ENCODE results near the gene ASPA.

The ASPA gene

DNA sequence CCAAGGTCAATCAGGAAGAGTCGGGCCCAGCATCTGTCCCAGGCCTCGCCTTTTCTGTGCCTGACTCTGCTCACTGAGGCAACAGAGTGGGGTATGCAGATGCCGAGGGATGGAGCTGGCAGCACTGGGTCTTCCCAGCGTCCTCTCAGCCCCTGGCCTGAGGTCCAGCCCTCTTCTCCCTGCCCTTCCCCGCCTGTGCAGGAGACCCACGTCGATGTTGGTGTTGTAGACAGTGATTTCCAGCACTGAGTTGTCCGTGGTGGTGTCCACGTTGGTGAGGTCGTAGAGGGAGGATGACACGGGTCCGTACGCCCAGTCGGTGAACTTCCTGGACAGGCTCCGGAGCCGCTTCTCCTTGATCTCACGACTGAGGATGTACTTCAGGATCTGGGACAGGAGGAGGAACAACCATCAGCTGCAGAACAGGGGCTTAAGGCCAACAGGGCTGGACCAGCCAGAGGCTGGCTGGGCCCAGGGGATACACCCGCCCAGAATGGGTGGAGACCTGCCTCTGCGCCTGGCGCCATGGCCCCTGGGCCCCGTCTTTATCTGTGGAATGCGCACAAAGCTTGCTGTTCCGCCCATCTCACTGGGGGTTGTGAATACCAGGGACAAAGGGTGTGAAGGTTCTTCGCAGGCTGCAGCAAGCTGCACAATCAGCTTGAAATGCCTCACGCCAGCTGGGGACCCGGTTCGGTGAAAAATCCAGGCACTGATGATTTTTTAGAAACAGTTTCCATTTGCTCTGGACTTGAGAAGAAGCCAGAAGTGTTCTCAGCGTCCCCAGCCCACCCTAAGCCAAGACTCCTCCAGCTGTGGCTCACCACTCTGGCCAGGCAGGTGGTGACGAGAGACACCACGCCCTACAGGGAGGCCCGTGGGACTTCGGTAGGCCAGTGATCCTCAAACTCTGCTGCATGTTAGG is 54.3 kb downstream of the ASPA start:
- Histone ChIP-seq H3K4me2 (ENCODE audit: low read length) (no peak overlapping the region), H3K36me3 (ENCODE audit: control insufficient read depth, low read length) (no peaks in the 10 kb centered on the region), H3K27me3 (ENCODE audit: control insufficient read depth, low read length) (no peaks in the 10 kb centered on the region), H4K20me1 (ENCODE audit: control insufficient read depth, insufficient read depth, low read depth, low read length) (no peaks in the 10 kb centered on the region), H3K79me2 (ENCODE audit: control insufficient read depth, low read length) (no peaks in the 10 kb centered on the region), H3K4me3 (ENCODE audit: low read length) (no peak overlapping the region), H3K27ac (ENCODE audit: low read depth, low read length) (no peak overlapping the region), H3F3A (ENCODE audit: control insufficient read depth, insufficient read depth) (no peaks in the 10 kb centered on the region; the same call in 1 of the 2 replicates), H3K9me2 (replicated peaks; ENCODE audit: control insufficient read depth, low read length) (no peaks in the 10 kb centered on the region), H3K9me3 (ENCODE audit: control insufficient read depth, insufficient read depth, low read length) (no peaks in the 10 kb centered on the region), H3K4me1 (ENCODE audit: control insufficient read depth, low read length) (0 out of 2 replicates have a peak, but pooled peaks cover 5% of the 10 kb centered on the region)
- no peak for TF ChIP-seq EZH2phosphoT487 (IDR thresholded peaks at IDR 0.05; ENCODE audit: borderline replicate concordance, low read length)
- TF ChIP-seq, protein P1, sequence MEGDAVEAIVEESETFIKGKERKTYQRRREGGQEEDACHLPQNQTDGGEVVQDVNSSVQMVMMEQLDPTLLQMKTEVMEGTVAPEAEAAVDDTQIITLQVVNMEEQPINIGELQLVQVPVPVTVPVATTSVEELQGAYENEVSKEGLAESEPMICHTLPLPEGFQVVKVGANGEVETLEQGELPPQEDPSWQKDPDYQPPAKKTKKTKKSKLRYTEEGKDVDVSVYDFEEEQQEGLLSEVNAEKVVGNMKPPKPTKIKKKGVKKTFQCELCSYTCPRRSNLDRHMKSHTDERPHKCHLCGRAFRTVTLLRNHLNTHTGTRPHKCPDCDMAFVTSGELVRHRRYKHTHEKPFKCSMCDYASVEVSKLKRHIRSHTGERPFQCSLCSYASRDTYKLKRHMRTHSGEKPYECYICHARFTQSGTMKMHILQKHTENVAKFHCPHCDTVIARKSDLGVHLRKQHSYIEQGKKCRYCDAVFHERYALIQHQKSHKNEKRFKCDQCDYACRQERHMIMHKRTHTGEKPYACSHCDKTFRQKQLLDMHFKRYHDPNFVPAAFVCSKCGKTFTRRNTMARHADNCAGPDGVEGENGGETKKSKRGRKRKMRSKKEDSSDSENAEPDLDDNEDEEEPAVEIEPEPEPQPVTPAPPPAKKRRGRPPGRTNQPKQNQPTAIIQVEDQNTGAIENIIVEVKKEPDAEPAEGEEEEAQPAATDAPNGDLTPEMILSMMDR (IDR thresholded peaks at IDR 0.05; ENCODE audit: low read depth, low read length, poor library complexity, severe bottlenecking): no peak

DNA sequence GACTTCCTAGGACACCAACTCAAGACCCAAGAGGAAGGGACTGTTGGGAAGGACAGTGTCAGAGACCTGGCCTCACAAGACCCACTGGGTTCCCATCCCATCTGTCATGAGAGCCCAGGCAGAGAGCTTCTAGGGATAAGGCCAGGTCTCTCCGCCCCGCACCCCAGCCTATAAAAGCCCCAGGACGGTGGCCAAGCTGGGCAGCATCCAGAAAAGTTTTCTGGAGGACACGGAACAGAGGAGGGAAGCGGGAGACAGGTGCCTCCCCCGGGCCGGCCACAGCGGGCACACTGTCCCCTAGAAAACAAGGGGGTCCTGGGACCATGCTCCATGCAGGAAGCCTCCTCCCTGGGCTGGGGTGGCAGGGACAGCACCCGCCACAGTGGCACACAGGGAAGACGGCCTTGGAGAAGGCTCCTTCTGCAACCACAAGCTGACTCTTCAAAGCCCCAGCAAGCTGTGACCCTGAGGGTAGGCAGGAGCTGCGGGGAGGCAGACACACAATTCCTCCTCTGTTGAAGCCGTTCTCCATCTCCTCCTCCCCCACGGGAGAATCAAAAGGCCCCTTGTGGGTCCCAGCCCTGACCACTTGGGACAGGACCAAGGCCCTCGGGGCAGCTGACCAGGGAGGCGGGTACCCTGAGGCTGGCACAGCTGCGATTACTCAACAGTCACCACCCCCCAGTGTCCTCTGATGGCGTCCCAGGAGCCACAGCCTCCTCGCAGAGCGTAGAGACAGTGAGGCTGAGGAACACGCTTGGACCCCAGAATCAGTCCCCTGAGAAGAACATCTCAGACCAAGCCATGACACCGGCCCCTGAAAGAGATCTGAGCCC is 55.7 kb downstream of the ASPA start:
- TF ChIP-seq, protein P1 (IDR thresholded peaks at IDR 0.05; ENCODE audit: low read depth, low read length, poor library complexity, severe bottlenecking): no peak
- TF ChIP-seq EZH2phosphoT487 (IDR thresholded peaks at IDR 0.05; ENCODE audit: borderline replicate concordance, low read length): no peak
- no peaks in the 10 kb centered on the region for H3K9me3 ChIP-seq (ENCODE audit: control insufficient read depth, insufficient read depth, low read length)
- H3K79me2 ChIP-seq (ENCODE audit: control insufficient read depth, low read length): no peaks in the 10 kb centered on the region
- 0 out of 2 replicates have a peak, but pooled peaks cover 5% of the 10 kb centered on the region for H3K4me1 ChIP-seq (ENCODE audit: control insufficient read depth, low read length)
- no peaks in the 10 kb centered on the region for H3K27me3 ChIP-seq (ENCODE audit: control insufficient read depth, low read length)
- no peak overlapping the region for H3K27ac ChIP-seq (ENCODE audit: low read depth, low read length)
- H3K36me3 ChIP-seq (ENCODE audit: control insufficient read depth, low read length): no peaks in the 10 kb centered on the region
- no peaks in the 10 kb centered on the region for H3K9me2 ChIP-seq (replicated peaks; ENCODE audit: control insufficient read depth, low read length)
- H3F3A ChIP-seq (ENCODE audit: control insufficient read depth, insufficient read depth): no peaks in the 10 kb centered on the region; the same call in 1 of the 2 replicates
- H3K4me2 ChIP-seq (ENCODE audit: low read length): no peak overlapping the region
- no peak overlapping the region for H3K4me3 ChIP-seq (ENCODE audit: low read length)
- H4K20me1 ChIP-seq (ENCODE audit: control insufficient read depth, insufficient read depth, low read depth, low read length): no peaks in the 10 kb centered on the region

DNA sequence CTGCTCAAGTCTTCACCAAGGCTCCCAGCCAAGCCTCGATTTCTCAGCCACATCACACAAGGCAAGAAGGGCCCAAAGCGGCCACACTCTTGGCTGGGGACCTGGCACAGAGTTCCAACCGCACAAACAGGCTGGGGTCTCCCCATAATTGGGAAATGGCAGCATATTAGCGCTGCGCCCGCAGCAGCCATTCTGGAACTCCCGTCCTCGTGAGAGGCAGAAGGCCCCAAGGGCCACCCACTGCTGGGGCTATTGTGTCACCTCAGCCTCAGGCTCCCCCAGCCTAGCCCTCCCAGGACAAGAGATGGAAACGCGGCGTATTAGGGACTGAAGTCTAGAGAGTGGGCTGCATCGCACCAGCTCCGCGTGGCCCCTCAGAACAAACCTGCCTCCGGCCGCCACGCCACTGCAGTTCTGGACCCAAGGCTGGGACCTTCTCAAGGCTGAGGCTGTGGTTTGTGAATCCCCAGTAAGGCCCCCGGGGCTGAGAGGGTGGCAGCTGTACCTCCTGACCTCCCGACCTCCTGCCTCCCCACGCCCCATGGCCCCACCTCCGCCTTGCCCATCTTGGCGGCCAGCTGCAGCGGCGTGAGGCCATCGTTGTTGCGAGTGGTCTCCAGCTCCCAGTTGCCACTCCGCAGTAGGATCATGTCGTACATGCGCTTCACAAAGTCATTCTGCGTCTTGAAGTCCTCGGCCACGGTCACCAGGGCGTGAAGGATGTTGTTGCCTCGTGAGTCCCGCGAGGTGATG is 56.5 kb downstream of the ASPA start:
- H3F3A ChIP-seq (ENCODE audit: control insufficient read depth, insufficient read depth): no peaks in the 10 kb centered on the region; the same call in 1 of the 2 replicates
- TF ChIP-seq EZH2phosphoT487 (IDR thresholded peaks at IDR 0.05; ENCODE audit: borderline replicate concordance, low read length): no peak
- TF ChIP-seq, protein P1 (IDR thresholded peaks at IDR 0.05; ENCODE audit: low read depth, low read length, poor library complexity, severe bottlenecking): no peak
- no peak overlapping the region for H3K4me3 ChIP-seq (ENCODE audit: low read length)
- H3K4me2 ChIP-seq (ENCODE audit: low read length): no peak overlapping the region
- no peaks in the 10 kb centered on the region for H3K79me2 ChIP-seq (ENCODE audit: control insufficient read depth, low read length)
- H3K36me3 ChIP-seq (ENCODE audit: control insufficient read depth, low read length): no peaks in the 10 kb centered on the region
- H3K9me3 ChIP-seq (ENCODE audit: control insufficient read depth, insufficient read depth, low read length): no peaks in the 10 kb centered on the region
- no peaks in the 10 kb centered on the region for H4K20me1 ChIP-seq (ENCODE audit: control insufficient read depth, insufficient read depth, low read depth, low read length)
- no peak overlapping the region for H3K27ac ChIP-seq (ENCODE audit: low read depth, low read length)
- no peaks in the 10 kb centered on the region for H3K27me3 ChIP-seq (ENCODE audit: control insufficient read depth, low read length)
- no peaks in the 10 kb centered on the region for H3K9me2 ChIP-seq (replicated peaks; ENCODE audit: control insufficient read depth, low read length)
- H3K4me1 ChIP-seq (ENCODE audit: control insufficient read depth, low read length): 0 out of 2 replicates have a peak, but pooled peaks cover 5% of the 10 kb centered on the region
